ENCODE measurements around the gene ANKRD13A. TPM values are rescaled to one million over a fixed set of nuclear protein-coding genes. Genes with fewer than 3 reads are reported as not detected.

The ANKRD13A gene
- total and polyA plus RNA-seq, 4 donors = 31.2 to 46.1 (median 37.3) TPM

DNA sequence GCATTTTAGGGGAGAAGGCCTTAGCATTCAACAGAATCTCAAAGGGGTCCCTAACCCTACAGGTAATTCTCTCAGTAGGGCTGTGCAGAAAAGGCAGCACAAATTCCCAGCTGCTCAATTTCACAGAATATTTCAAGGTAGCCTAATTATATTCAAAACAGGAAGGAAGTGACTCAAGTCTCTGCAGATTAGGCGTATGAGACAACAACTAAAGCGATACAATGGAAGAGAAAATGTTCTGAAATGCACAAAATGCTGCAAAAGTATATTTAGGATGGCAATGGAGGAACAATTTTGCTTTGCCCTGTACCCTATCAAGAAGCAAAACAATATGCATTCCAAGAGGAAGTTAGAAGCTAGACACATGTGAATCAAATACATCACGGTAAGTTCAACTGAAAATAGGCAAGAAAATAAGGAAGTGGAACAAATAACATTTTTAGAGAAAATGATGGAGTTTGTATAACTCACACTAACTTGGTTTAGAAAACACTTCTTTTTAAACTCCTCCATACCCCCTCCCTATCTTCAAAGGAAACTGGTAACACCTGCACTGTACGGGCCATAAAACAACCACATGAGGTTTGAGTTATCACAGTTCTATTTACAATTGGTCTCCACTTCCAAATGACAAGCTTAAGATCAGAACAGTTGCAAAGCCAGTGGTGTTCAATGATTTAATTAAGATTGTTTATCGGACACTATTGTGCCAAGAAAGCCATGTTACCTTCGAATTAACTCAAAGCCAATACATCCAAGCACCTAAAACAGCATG is 4.6 kb upstream of the ANKRD13A start:
- Histone ChIP-seq H3K4me3 (ENCODE audit: low read depth, low read length) (peak overlapping the region; percentile 80), H3K27ac (ENCODE audit: low read depth, low read length) (no peak overlapping the region), H3K4me1 (ENCODE audit: control insufficient read depth, insufficient read depth, low read length) (peaks cover 3% of the 10 kb centered on the region), H3K27me3 (ENCODE audit: control insufficient read depth, insufficient read depth, low read length) (no peaks in the 10 kb centered on the region), H3K9me3 (ENCODE audit: control insufficient read depth, insufficient read depth, low read length) (no peaks in the 10 kb centered on the region), H3K36me3 (ENCODE audit: control insufficient read depth, insufficient read depth, low read length) (peaks cover 11% of the 10 kb centered on the region)
- DNase-seq (ENCODE audit: low read depth in 4 of 6, low spot score in 6 of 6) = no peak
- no CpG with 5 or more reads among the region's 6 CpGs for WGBS (ENCODE audit: insufficient coverage)

DNA sequence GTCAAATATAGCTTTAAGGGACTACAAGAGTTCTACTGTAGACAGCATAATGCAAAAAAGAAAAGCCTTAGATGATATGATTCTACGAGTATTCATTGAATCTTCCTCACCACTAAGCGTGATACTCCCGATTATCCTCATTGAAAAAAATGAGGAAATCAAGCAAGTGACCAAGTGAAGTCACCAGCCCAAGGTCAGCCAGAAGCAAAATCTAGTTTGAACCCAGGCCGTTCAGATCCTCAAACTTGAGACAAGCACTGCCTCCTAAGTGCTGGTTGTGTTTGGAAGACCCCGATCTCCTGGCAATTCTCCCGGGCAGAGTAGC is 3.9 kb upstream of the ANKRD13A start:
- H3K9me3 ChIP-seq (ENCODE audit: control insufficient read depth, insufficient read depth, low read length) = no peaks in the 10 kb centered on the region
- H3K4me1 ChIP-seq (ENCODE audit: control insufficient read depth, insufficient read depth, low read length) = peaks cover 9% of the 10 kb centered on the region
- H3K4me3 ChIP-seq (ENCODE audit: low read depth, low read length) = peak overlapping the region; percentile 80
- no peaks in the 10 kb centered on the region for H3K27me3 ChIP-seq (ENCODE audit: control insufficient read depth, insufficient read depth, low read length)
- no peak for DNase-seq (ENCODE audit: low read depth in 4 of 6, low spot score in 6 of 6)
- H3K36me3 ChIP-seq (ENCODE audit: control insufficient read depth, insufficient read depth, low read length) = peaks cover 11% of the 10 kb centered on the region
- 3% methylated on average over 6 of the region's 6 CpGs for WGBS (ENCODE audit: insufficient coverage)
- H3K27ac ChIP-seq (ENCODE audit: low read depth, low read length) = peak overlapping the region; percentile 61

DNA sequence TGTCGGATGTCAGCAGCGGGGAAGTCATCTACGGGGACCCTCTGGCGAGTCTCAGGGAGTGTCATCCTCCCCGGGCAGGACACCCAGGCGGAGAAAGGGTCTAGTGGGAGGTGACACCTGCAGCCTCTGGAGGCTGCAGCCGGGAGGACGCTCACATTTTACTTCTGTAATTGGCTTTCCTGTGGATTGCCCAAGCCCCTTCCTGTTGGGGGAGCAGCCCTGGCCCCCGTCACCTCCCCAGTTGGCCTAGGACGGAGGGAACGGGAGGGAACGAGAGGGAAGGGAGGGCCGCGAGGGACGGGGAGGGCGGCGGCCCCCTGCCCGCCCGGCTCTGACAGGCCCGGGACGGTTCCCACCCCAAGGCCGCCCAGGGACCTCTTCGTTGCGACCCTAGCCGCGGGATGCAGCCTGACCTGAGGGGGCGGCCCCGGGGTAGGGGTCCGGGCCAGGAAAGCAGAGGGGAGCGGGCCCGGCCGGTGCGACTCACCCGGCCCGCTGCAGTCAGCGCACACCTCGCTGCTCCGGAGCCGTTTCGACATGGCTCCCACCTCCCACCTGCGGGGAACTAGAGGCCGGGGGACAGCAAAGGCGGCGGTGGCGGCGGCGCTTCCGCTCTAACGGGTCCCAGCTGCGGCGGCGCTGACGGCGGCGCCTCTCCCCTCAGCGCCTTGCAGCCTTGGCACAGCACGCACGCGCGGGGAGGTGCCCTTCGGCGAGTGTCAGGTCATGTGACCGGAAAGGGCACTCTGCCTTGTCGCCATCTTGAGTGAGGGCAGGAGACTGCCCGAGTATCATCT is 3.3 kb upstream of the ANKRD13A start, which contains the start of gene GIT2:
GIT2 (minus strand) TSS at position 683 of the 797 bp plus-strand sequence; CDS start at position 539, 144 bp downstream.
- H3K9me3 ChIP-seq (ENCODE audit: control insufficient read depth, insufficient read depth, low read length) = no peaks in the 10 kb centered on the region
- peaks cover 10% of the 10 kb centered on the region for H3K36me3 ChIP-seq (ENCODE audit: control insufficient read depth, insufficient read depth, low read length)
- no peaks in the 10 kb centered on the region for H3K27me3 ChIP-seq (ENCODE audit: control insufficient read depth, insufficient read depth, low read length)
- peak within 1 kb of the TSS; percentile 80 for H3K4me3 ChIP-seq (ENCODE audit: low read depth, low read length)
- under 1% methylated on average over 65 of the region's 65 CpGs for WGBS (ENCODE audit: insufficient coverage)
- H3K27ac ChIP-seq (ENCODE audit: low read depth, low read length) = peak within 1 kb of the TSS; percentile 61
- DNase-seq (ENCODE audit: low read depth in 4 of 6, low spot score in 6 of 6) = peak; percentile 85 to 98 (median 88)
- peaks cover 13% of the 10 kb centered on the region for H3K4me1 ChIP-seq (ENCODE audit: control insufficient read depth, insufficient read depth, low read length)

DNA sequence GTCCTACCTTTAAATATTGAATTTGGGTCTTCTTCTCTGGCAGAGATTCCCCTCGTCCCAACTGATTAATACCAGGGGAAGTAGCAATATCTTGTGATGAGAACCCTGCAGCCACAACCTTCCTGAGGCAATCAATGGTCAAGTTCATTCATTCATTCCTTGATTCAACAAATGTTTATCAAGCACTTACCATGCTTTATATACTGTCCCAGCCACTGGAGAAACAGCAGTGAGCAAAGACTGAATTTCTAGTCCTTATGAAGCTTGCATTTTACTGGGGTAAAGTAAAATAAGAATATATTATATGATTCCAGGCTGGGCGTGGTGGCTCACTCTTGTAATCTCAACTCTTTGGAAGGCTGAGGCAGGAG is 2.8 kb upstream of the ANKRD13A start:
- no peaks in the 10 kb centered on the region for H3K9me3 ChIP-seq (ENCODE audit: control insufficient read depth, insufficient read depth, low read length)
- peaks cover 13% of the 10 kb centered on the region for H3K4me1 ChIP-seq (ENCODE audit: control insufficient read depth, insufficient read depth, low read length)
- WGBS (ENCODE audit: insufficient coverage) = 0% methylated on average over 1 of the region's 2 CpGs
- H3K4me3 ChIP-seq (ENCODE audit: low read depth, low read length) = peak overlapping the region; percentile 80
- no peak for DNase-seq (ENCODE audit: low read depth in 4 of 6, low spot score in 6 of 6)
- H3K36me3 ChIP-seq (ENCODE audit: control insufficient read depth, insufficient read depth, low read length) = peaks cover 5% of the 10 kb centered on the region
- H3K27ac ChIP-seq (ENCODE audit: low read depth, low read length) = no peak overlapping the region
- H3K27me3 ChIP-seq (ENCODE audit: control insufficient read depth, insufficient read depth, low read length) = no peaks in the 10 kb centered on the region

DNA sequence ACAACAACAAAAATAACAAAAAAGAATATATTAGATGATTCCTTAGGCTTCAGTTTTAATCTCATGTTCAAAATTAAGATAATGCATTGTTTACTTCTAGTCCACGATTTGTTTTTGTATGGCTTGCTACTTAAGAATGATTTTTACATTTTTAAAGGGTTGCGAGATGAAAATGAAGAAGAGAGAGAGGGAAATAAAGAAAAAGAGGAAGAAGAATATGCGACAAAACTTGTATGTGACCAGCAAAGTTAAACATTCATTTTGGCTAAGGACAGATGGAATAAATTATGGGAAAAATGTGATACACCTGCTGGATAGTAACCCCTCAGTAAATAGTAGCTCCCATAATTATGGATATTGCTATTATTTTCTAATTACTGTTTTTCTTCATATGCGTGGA is 1.8 kb upstream of the ANKRD13A start:
- Histone ChIP-seq H3K27me3 (ENCODE audit: control insufficient read depth, insufficient read depth, low read length) (no peaks in the 10 kb centered on the region), H3K27ac (ENCODE audit: low read depth, low read length) (no peak overlapping the region), H3K9me3 (ENCODE audit: control insufficient read depth, insufficient read depth, low read length) (no peaks in the 10 kb centered on the region), H3K4me3 (ENCODE audit: low read depth, low read length) (no peak overlapping the region), H3K36me3 (ENCODE audit: control insufficient read depth, insufficient read depth, low read length) (peaks cover 3% of the 10 kb centered on the region), H3K4me1 (ENCODE audit: control insufficient read depth, insufficient read depth, low read length) (peaks cover 13% of the 10 kb centered on the region)
- no peak for DNase-seq (ENCODE audit: low read depth in 4 of 6, low spot score in 6 of 6)
- WGBS (ENCODE audit: insufficient coverage) = 82% methylated on average over 2 of the region's 4 CpGs

DNA sequence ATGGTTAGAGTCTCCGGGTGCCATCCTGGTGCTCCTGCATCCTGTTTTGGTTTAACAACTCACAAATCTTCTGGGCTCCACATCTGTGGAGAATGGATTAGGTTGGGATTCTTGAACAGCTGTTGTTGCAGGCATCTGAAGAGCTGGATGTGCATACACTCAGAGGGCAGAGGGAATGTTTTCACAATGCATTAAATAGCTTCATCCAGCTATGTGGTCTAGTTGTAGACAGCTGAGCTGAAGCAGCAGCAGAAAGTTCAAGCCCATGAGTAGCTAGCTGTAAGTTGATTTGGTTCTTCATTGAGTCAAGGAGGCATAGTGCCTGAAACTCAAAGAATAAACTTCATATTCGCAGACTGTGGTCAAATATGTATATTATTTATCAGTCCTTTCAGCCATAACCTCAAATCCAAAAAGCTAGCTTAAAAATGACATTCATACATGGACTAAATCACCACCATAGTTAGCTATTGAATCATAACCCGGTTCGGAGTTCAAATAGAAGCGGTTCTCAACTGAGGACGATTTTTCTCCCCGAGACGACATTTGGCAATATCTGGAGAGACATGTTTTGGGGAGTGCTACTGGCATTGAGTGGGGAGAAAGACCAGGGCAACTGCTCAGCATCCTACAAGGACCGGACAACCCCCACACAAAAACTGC is 858 bp upstream of the ANKRD13A start:
- no peaks in the 10 kb centered on the region for H3K27me3 ChIP-seq (ENCODE audit: control insufficient read depth, insufficient read depth, low read length)
- peaks cover 5% of the 10 kb centered on the region for H3K36me3 ChIP-seq (ENCODE audit: control insufficient read depth, insufficient read depth, low read length)
- DNase-seq (ENCODE audit: low read depth in 4 of 6, low spot score in 6 of 6) = no peak
- peak overlapping the region; percentile 81 for H3K27ac ChIP-seq (ENCODE audit: low read depth, low read length)
- no CpG with 5 or more reads among the region's 9 CpGs for WGBS (ENCODE audit: insufficient coverage)
- no peaks in the 10 kb centered on the region for H3K9me3 ChIP-seq (ENCODE audit: control insufficient read depth, insufficient read depth, low read length)
- H3K4me1 ChIP-seq (ENCODE audit: control insufficient read depth, insufficient read depth, low read length) = peaks cover 15% of the 10 kb centered on the region
- H3K4me3 ChIP-seq (ENCODE audit: low read depth, low read length) = peak overlapping the region; percentile 85

DNA sequence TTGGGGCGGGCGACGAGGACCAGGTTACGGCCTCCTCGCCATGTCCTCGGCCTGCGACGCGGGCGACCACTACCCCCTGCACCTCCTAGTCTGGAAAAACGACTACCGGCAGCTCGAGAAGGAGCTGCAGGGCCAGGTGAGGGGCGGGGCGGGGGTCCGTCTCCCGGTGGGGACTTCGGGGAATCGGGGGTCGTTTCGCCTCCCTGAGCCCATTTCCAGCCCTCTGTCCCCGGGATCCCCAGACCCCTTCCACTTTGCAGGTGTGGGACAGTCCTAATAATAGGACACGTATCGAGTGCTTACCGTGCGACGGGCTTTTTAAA is 380 bp downstream of the ANKRD13A start:
- Histone ChIP-seq H3K4me1 (ENCODE audit: control insufficient read depth, insufficient read depth, low read length) (peaks cover 15% of the 10 kb centered on the region), H3K27ac (ENCODE audit: low read depth, low read length) (no peak overlapping the region), H3K27me3 (ENCODE audit: control insufficient read depth, insufficient read depth, low read length) (no peaks in the 10 kb centered on the region), H3K9me3 (ENCODE audit: control insufficient read depth, insufficient read depth, low read length) (no peaks in the 10 kb centered on the region), H3K36me3 (ENCODE audit: control insufficient read depth, insufficient read depth, low read length) (peaks cover 5% of the 10 kb centered on the region), H3K4me3 (ENCODE audit: low read depth, low read length) (peak overlapping the region; percentile 85)
- no peak for DNase-seq (ENCODE audit: low read depth in 4 of 6, low spot score in 6 of 6)
- WGBS (ENCODE audit: insufficient coverage) = 0% methylated on average over 22 of the region's 27 CpGs

DNA sequence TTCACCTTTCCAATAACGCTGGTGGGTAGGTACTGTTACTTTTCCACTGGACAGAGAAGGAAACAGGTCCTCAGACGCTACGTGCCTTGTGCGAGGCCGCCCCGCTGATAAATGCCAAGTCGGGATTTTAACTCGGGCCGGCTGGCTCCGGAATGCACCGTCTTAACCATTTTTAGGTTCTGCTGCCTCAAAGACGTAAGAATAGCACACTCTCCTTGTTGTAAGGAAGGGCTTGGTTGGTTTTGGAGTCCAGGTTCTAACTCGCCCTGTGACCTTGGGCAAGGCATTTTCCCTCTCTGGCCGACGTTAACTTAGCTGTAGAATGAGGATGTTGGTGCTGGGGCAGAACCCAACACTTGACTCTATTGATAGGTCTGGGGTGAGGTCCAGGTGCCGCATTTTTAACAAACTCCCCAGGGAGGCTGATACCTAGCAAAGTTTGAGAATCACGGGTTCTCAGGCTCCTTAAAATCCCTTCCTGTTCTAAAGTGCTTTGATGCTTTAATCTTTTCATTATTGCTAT is 814 bp downstream of the ANKRD13A start:
- Histone ChIP-seq H3K4me3 (ENCODE audit: low read depth, low read length) (peak overlapping the region; percentile 85), H3K36me3 (ENCODE audit: control insufficient read depth, insufficient read depth, low read length) (peaks cover 5% of the 10 kb centered on the region), H3K27me3 (ENCODE audit: control insufficient read depth, insufficient read depth, low read length) (no peaks in the 10 kb centered on the region), H3K4me1 (ENCODE audit: control insufficient read depth, insufficient read depth, low read length) (peaks cover 15% of the 10 kb centered on the region), H3K9me3 (ENCODE audit: control insufficient read depth, insufficient read depth, low read length) (no peaks in the 10 kb centered on the region), H3K27ac (ENCODE audit: low read depth, low read length) (no peak overlapping the region)
- WGBS (ENCODE audit: insufficient coverage) = 7% methylated on average over 13 of the region's 17 CpGs
- DNase-seq (ENCODE audit: low read depth in 4 of 6, low spot score in 6 of 6) = peak in 2 of 6 donors; percentile 32 to 37

DNA sequence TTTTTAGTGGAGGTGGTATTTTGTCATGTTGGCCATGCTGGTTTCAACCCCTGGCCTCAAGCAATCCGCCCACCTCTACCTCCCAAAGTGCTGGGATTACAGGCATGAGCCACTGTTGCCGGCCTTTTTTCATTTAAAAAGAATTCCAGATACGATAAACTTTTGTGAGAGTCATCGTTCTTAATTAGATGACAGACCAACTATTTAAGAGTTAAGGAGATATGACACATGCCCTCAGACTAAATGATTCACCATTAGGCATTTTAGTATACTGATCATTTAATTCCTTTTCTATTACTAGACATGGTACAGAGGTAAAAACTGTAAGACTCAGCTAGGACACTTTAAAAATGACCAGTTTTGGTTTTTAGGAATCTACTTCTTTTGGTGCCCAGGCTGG is 2.4 kb downstream of the ANKRD13A start:
- H3K27ac ChIP-seq (ENCODE audit: low read depth, low read length) = no peak overlapping the region
- H3K9me3 ChIP-seq (ENCODE audit: control insufficient read depth, insufficient read depth, low read length) = no peaks in the 10 kb centered on the region
- no CpG with 5 or more reads among the region's 4 CpGs for WGBS (ENCODE audit: insufficient coverage)
- H3K4me1 ChIP-seq (ENCODE audit: control insufficient read depth, insufficient read depth, low read length) = peaks cover 12% of the 10 kb centered on the region
- H3K36me3 ChIP-seq (ENCODE audit: control insufficient read depth, insufficient read depth, low read length) = peaks cover 5% of the 10 kb centered on the region
- no peak overlapping the region for H3K4me3 ChIP-seq (ENCODE audit: low read depth, low read length)
- DNase-seq (ENCODE audit: low read depth in 4 of 6, low spot score in 6 of 6) = no peak
- no peaks in the 10 kb centered on the region for H3K27me3 ChIP-seq (ENCODE audit: control insufficient read depth, insufficient read depth, low read length)
